Esophagus muscularis mucosa (tissue), 4 donors: ENCODE measurements around the gene KPNA6. TPM values are rescaled to one million over a fixed set of nuclear protein-coding genes. Genes with fewer than 3 reads are reported as not detected.

Source experiments
- DNase-seq: peaks from one replicate; pipeline ENCODE4 v3.0.0-alpha.2; 2017; ENCODE audit errors: extremely low spot score
- H3K27ac ChIP-seq, 4 donors: fragments of 200-600 bp; sonication (generic); replicated peaks in 1 of 4; 1 replicate in 3 of 4; 2 replicates in 1 of 4; pipeline ENCODE4 v1.5.1; 2016 to 2019; ENCODE audit warnings: mild to moderate bottlenecking in 1 of 4
- H3K27me3 ChIP-seq, 4 donors: fragments of 200-600 bp; sonication (generic); one replicate each; pipeline versions ENCODE4 v1.5.1 to v1.6.0; 2016 to 2019
- H3K36me3 ChIP-seq, 4 donors: fragments of 200-600 bp; sonication (generic); one replicate each; pipeline ENCODE4 v1.5.1; 2016 to 2019
- H3K4me1 ChIP-seq, 4 donors: fragments of 200-600 bp; sonication (generic); one replicate each; pipeline ENCODE4 v1.5.1; 2016 to 2019
- H3K4me3 ChIP-seq, 4 donors: fragments of 200-600 bp; sonication (generic); 1 replicate in 2 of 4; 2 replicates in 2 of 4; pipeline ENCODE4 v1.5.1; 2016 to 2019; ENCODE audit warnings: mild to moderate bottlenecking in 4 of 4, moderate library complexity in 1 of 4
- H3K9me3 ChIP-seq, 4 donors: fragments of 200-600 bp; sonication (generic); 1 replicate in 3 of 4; 2 replicates in 1 of 4; pipeline ENCODE4 v1.5.1; 2016 to 2019
- EP300 ChIP-seq: sonication (generic); formaldehyde crosslinking; IDR thresholded peaks from one replicate; pipeline ENCODE4 v1.6.1; 2017; ENCODE audit warnings: antibody characterized with exemption
- POLR2A ChIP-seq: fragments of 450-650 bp; IDR thresholded peaks from one replicate; pipeline ENCODE4 v1.6.1; 2017; ENCODE audit warnings: antibody characterized with exemption, moderate library complexity, mild to moderate bottlenecking, low read depth
- POLR2AphosphoS5 ChIP-seq, 2 donors: sonication (generic); formaldehyde crosslinking; IDR thresholded peaks; one replicate each; pipeline ENCODE4 v1.6.1; 2017; ENCODE audit warnings: antibody characterized with exemption in 2 of 2
- WGBS: methylation state at CpG from one replicate; pipeline ENCODE4 v1.1.5; 2018; 5-methylcytosine and 5-hydroxymethylcytosine counted together
- intact Hi-C: fragments of 100-400 bp; cut with DNase I; formaldehyde crosslinking; loops from one replicate; pipeline ENCODE4 v1.15.1; 2023
- total RNA-seq, 4 donors: library from RNA; depleted of rRNA; stranded (reverse); fragments of >200 nt; gene quantifications; one replicate each; pipeline versions ENCODE4 v1.1.0 to v1.2.1, GENCODE V29; 2016
- TF ChIP-seq, protein P1 (sequence below), 3 experiments: fragments of 200-600 bp in 2 of 3; fragments of 450-650 bp in 1 of 3; sonication (generic) in 2 of 3; IDR thresholded peaks; one replicate each; pipeline ENCODE4 v1.5.1; 2017 to 2019; ENCODE audit warnings: antibody characterized with exemption in 3 of 3, mild to moderate bottlenecking in 2 of 3, moderate library complexity in 1 of 3

KPNA6 gene
- total RNA-seq, 4 donors from 2014 or later: 47.8 to 71.3 (median 55.4) TPM

DNA sequence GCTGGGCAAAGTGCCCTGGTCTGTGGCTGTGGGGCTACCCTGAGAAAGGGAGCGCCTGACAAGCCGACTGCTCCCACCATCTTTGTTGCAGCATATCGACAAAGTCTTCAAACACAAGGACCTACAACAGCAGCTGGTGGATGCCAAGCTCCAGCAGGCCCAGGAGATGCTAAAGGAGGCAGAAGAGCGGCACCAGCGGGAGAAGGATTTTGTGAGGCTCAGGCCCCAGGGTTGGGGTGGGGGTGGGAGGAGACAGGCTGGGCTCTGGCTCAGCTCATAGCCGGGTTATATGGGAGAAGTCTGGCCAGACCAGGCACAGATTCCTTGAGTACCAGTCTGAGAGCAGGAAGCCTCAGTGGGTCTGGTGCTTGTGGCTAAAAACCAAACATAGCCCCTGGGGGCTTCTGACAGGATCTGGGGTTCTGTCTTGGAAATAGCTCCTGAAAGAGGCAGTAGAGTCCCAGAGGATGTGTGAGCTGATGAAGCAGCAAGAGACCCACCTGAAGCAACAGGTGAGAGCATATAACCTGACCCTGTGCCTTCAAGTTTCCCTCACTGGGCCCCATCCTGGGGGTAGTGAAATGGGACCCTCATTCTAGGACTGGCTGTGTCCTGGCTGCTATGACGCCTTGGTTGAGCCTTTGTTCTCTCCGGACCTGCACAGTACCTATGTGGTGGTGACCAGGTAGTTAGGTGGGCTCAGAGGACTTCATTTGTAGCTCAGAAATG is 84.5 kb downstream of the KPNA6 start:
- WGBS: 81% methylated on average over 8 of the region's 8 CpGs
- Histone ChIP-seq H3K27me3 (no peaks in the 10 kb centered on the region), H3K36me3 (peaks cover 90 to 100% (median 98%) of the 10 kb centered on the region in 4 donors)

DNA sequence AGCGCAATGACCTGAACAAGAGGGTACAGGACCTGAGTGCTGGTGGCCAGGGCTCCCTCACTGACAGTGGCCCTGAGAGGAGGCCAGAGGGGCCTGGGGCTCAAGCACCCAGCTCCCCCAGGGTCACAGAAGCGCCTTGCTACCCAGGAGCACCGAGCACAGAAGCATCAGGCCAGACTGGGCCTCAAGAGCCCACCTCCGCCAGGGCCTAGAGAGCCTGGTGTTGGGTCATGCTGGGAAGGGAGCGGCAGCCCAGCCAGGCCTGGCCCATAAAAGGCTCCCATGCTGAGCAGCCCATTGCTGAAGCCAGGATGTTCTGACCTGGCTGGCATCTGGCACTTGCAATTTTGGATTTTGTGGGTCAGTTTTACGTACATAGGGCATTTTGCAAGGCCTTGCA is 87.1 kb downstream of the KPNA6 start:
- Histone ChIP-seq H3K9me3 (no peaks in the 10 kb centered on the region), H3K4me1 (peaks cover 12 to 20% (median 14%) of the 10 kb centered on the region in 4 donors), H3K4me3 (no peak overlapping the region), H3K27ac (no peak overlapping the region), H3K36me3 (peaks cover 70 to 85% (median 82%) of the 10 kb centered on the region in 4 donors), H3K27me3 (no peaks in the 10 kb centered on the region)
- 83% methylated on average over 1 of the region's 6 CpGs for WGBS
- TF ChIP-seq EP300: no peak
- TF ChIP-seq POLR2AphosphoS5 (IDR thresholded peaks at IDR 0.05): no peak
- TF ChIP-seq POLR2A: no peak
- TF ChIP-seq, protein P1, sequence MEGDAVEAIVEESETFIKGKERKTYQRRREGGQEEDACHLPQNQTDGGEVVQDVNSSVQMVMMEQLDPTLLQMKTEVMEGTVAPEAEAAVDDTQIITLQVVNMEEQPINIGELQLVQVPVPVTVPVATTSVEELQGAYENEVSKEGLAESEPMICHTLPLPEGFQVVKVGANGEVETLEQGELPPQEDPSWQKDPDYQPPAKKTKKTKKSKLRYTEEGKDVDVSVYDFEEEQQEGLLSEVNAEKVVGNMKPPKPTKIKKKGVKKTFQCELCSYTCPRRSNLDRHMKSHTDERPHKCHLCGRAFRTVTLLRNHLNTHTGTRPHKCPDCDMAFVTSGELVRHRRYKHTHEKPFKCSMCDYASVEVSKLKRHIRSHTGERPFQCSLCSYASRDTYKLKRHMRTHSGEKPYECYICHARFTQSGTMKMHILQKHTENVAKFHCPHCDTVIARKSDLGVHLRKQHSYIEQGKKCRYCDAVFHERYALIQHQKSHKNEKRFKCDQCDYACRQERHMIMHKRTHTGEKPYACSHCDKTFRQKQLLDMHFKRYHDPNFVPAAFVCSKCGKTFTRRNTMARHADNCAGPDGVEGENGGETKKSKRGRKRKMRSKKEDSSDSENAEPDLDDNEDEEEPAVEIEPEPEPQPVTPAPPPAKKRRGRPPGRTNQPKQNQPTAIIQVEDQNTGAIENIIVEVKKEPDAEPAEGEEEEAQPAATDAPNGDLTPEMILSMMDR (IDR thresholded peaks at IDR 0.05): no peak
- intact Hi-C loops: no loop called here
- DNase-seq: no peak

More for the DNA sequence above, 84.5 kb downstream of the KPNA6 start:
- Histone ChIP-seq H3K9me3 (no peaks in the 10 kb centered on the region), H3K4me1 (peaks cover 0 to 9% (median 2%) of the 10 kb centered on the region in 4 donors), H3K4me3 (no peak overlapping the region), H3K27ac (no peak overlapping the region)
- intact Hi-C loops: no loop called here
- no peak for DNase-seq
- TF ChIP-seq, protein P1 (IDR thresholded peaks at IDR 0.05): no peak
- no peak for TF ChIP-seq POLR2AphosphoS5 (IDR thresholded peaks at IDR 0.05)
- TF ChIP-seq EP300: no peak
- TF ChIP-seq POLR2A: no peak

DNA sequence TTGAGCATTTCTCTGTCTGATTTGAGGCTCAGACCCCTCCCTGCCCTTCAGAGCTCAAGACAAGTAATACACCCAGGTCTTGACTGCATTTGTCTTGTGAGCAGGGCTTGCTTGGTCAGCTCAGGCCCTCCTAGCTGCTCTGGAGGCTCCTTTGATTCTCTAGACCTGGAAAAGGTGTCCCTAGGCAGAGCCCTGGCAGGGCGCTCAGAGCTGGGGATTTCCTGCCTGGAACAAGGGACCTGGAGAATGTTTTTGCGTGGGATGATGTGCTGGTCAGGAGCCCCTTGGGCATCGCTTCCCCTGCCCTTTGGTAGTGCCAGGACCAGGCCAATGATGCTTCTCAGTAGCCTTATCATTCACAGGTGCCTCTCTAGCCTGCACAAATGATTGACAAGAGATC is 87.7 kb downstream of the KPNA6 start:
- Histone ChIP-seq H3K27ac (no peak overlapping the region), H3K9me3 (no peaks in the 10 kb centered on the region), H3K4me3 (no peak overlapping the region), H3K36me3 (peaks cover 65 to 80% (median 76%) of the 10 kb centered on the region in 4 donors), H3K4me1 (peaks cover 15 to 24% (median 17%) of the 10 kb centered on the region in 4 donors), H3K27me3 (no peaks in the 10 kb centered on the region)
- TF ChIP-seq EP300: no peak
- TF ChIP-seq POLR2A: no peak
- TF ChIP-seq, protein P1 (IDR thresholded peaks at IDR 0.05): no peak
- TF ChIP-seq POLR2AphosphoS5 (IDR thresholded peaks at IDR 0.05): no peak
- WGBS: 83% methylated on average over 3 of the region's 3 CpGs
- DNase-seq: no peak
- intact Hi-C loops: no loop called here

DNA sequence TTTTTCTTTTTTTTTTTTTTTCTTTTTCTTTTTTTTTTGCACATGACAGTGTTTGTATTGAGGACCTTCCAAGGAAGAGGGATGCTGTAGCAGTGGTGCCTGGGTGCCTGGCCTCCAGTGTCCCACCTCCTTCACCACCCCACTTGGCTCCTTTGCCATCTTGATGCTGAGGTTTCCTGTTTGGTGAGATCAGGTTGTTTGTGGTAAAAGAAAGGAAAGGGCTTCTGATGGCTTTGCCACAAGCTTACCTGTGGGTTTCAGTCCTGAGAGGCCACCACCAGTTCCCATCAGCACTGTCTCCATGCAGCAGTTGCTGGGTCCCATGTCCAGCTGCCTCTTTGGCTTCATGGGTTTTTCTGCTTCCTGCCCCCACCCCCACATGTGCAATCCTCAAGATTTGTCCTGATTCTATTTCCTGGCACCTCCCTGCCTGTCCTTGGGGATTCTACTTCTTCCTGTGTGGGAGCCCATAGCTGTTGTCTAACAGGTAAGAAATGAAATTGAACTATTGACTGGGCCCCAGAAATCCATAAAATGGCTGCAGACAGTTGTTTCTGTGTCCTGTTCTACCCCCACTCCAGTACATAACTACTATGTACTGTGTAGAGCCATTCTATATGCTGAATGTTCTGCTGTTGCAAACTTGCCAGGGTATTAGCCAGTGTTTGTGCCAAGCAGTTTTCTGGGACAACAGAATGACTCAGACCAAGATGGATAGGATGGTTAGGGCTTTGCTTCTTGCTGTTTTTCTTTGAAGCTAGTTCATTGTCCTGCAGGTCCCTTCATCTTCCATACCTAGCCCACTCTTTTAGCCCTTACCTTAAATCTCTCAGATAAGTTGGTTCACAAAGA is 88.3 kb downstream of the KPNA6 start:
- Histone ChIP-seq H3K36me3 (peaks cover 58 to 73% (median 70%) of the 10 kb centered on the region in 4 donors), H3K4me3 (no peak overlapping the region), H3K4me1 (peaks cover 18 to 28% (median 20%) of the 10 kb centered on the region in 4 donors), H3K27ac (no peak overlapping the region), H3K27me3 (no peaks in the 10 kb centered on the region), H3K9me3 (no peaks in the 10 kb centered on the region)
- intact Hi-C loops: no loop called here
- DNase-seq: no peak
- TF ChIP-seq POLR2A: no peak
- TF ChIP-seq EP300: no peak
- TF ChIP-seq, protein P1 (IDR thresholded peaks at IDR 0.05): no peak
- TF ChIP-seq POLR2AphosphoS5 (IDR thresholded peaks at IDR 0.05): no peak
